Stimulated activated CD8-positive, alpha-beta memory T cell treated with anti-CD3 and anti-CD28 coated beads, Interleukin-15, amount 100 ng/mL, for 48 hours (primary cell): ENCODE data around the gene EPHA8.

Source experiments
- DNase-seq, 2 donors: peaks; one replicate each; pipeline ENCODE4 v3.0.0-alpha.2; 2020; ENCODE audit warnings: low read depth in 2 of 2

The EPHA8 gene

GRCh38 chr1:22536506-22536905 lies 26.8 kb upstream of the EPHA8 start:
- DNase-seq: no peak

- no peak for DNase-seq
Measured at GRCh38 chr1:22537441-22538139, 25.7 kb upstream of the EPHA8 start.

GRCh38 chr1:22539510-22540118 lies 23.7 kb upstream of the EPHA8 start:
- DNase-seq: no peak

GRCh38 chr1:22540337-22540736 lies 23.0 kb upstream of the EPHA8 start:
- no peak for DNase-seq

- DNase-seq: no peak
Measured at GRCh38 chr1:22542886-22543285, 20.4 kb upstream of the EPHA8 start.

- DNase-seq: no peak
Measured at GRCh38 chr1:22543679-22544078, 19.6 kb upstream of the EPHA8 start.

- no peak for DNase-seq
Measured at GRCh38 chr1:22544606-22545005, 18.7 kb upstream of the EPHA8 start.

GRCh38 chr1:22545141-22545540 lies 18.1 kb upstream of the EPHA8 start:
- no peak for DNase-seq

- no peak for DNase-seq
Measured at GRCh38 chr1:22547186-22547817, 16.0 kb upstream of the EPHA8 start.

GRCh38 chr1:22547818-22548462 lies 15.3 kb upstream of the EPHA8 start:
- DNase-seq: no peak

- no peak for DNase-seq
Measured at GRCh38 chr1:22550021-22550420, 13.3 kb upstream of the EPHA8 start.

GRCh38 chr1:22551591-22551990 lies 11.7 kb upstream of the EPHA8 start:
- DNase-seq: no peak

- no peak for DNase-seq
Measured at GRCh38 chr1:22552021-22552420, 11.3 kb upstream of the EPHA8 start.

- no peak for DNase-seq
Measured at GRCh38 chr1:22553104-22553880, 10.0 kb upstream of the EPHA8 start.

- no peak for DNase-seq
Measured at GRCh38 chr1:22553991-22554522, 9.2 kb upstream of the EPHA8 start.

GRCh38 chr1:22555371-22555656 lies 8.0 kb upstream of the EPHA8 start:
- no peak for DNase-seq

GRCh38 chr1:22556391-22557104 lies 6.7 kb upstream of the EPHA8 start:
- DNase-seq: no peak

- no peak for DNase-seq
Measured at GRCh38 chr1:22557341-22557950, 5.8 kb upstream of the EPHA8 start.

GRCh38 chr1:22563671-22564602 lies 648 bp downstream of the EPHA8 start:
- DNase-seq: no peak

- no peak for DNase-seq
Measured at GRCh38 chr1:22566161-22566560, 2.9 kb downstream of the EPHA8 start.
